Mesenteric fat pad (tissue), 1 donor: ENCODE data around the gene SH3PXD2B. TPM values are rescaled to one million over a fixed set of nuclear protein-coding genes. Genes with fewer than 3 reads are reported as not detected.
"Not testable (repeated sequence)": the region's sequence is repeated elsewhere in the genome, so short reads cannot be mapped to it uniquely, and the experiment has no call there.

ENCODE experiments used
- DNase-seq: peaks from one replicate; pipeline ENCODE4 v3.0.0-alpha.2; 2020; ENCODE audit warnings: low spot score
- total RNA-seq: library from RNA; stranded (reverse); fragmentation: NEBNext Ultra II Directional; extraction: Animal tissue kit (Norgen Biotek cat#: 25700); gene quantifications from one replicate; pipeline ENCODE4 v1.2.1, GENCODE V29; 2021
- donor health status: DM: yes; HTN: yes; CAD: no.

SH3PXD2B gene
- total RNA-seq, 1 donor from 2014 or later, result 56.6 TPM

- DNase-seq, result no peak
These were observed 32.1 kb upstream of the SH3PXD2B start for GRCh38 chr5:172486451-172486850.

GRCh38 chr5:172485511-172486202 lies 31.3 kb upstream of the SH3PXD2B start:
- no peak for DNase-seq

- no peak for DNase-seq
These were observed 30.3 kb upstream of the SH3PXD2B start for GRCh38 chr5:172484664-172485063.

- DNase-seq, result no peak
These were observed 28.1 kb upstream of the SH3PXD2B start for GRCh38 chr5:172482156-172483020.

GRCh38 chr5:172481011-172481800 lies 26.9 kb upstream of the SH3PXD2B start:
- no peak for DNase-seq

GRCh38 chr5:172479784-172480115 lies 25.4 kb upstream of the SH3PXD2B start:
- DNase-seq, result no peak

GRCh38 chr5:172479034-172479783 lies 24.9 kb upstream of the SH3PXD2B start:
- no peak for DNase-seq

- not testable (repeated sequence) for DNase-seq
These were observed 24.3 kb upstream of the SH3PXD2B start for GRCh38 chr5:172478695-172479033.

- no peak for DNase-seq
These were observed 23.9 kb upstream of the SH3PXD2B start for GRCh38 chr5:172478256-172478655.

GRCh38 chr5:172477466-172477865 lies 23.1 kb upstream of the SH3PXD2B start:
- DNase-seq, result no peak

- no peak for DNase-seq
These were observed 20.0 kb upstream of the SH3PXD2B start for GRCh38 chr5:172474293-172474692.

- no peak for DNase-seq
These were observed 19.1 kb upstream of the SH3PXD2B start for GRCh38 chr5:172473427-172473826.

GRCh38 chr5:172469697-172470096 lies 15.4 kb upstream of the SH3PXD2B start:
- peak; percentile 60 for DNase-seq

GRCh38 chr5:172466062-172466461 lies 11.7 kb upstream of the SH3PXD2B start:
- DNase-seq, result peak; percentile 83

GRCh38 chr5:172463031-172463430 lies 8.7 kb upstream of the SH3PXD2B start:
- DNase-seq, result peak; percentile 76

GRCh38 chr5:172459783-172460165 lies 5.4 kb upstream of the SH3PXD2B start:
- DNase-seq, result peak; percentile 51

- no peak for DNase-seq
These were observed 4.9 kb upstream of the SH3PXD2B start for GRCh38 chr5:172458976-172459782.

- no peak for DNase-seq
These were observed 1.9 kb upstream of the SH3PXD2B start for GRCh38 chr5:172456076-172456722.

- no peak for DNase-seq
These were observed 1.3 kb upstream of the SH3PXD2B start for GRCh38 chr5:172455511-172456061.

- peak; percentile 77 for DNase-seq
These were observed 709 bp upstream of the SH3PXD2B start for GRCh38 chr5:172455087-172455381.
